Fibroblast of skin of abdomen (primary cell): ENCODE measurements around the gene SLC38A2.
A peak's percentile ranks its signal among the peaks of the same experiment; 100 is the strongest.
"Not testable (repeated sequence)": the region's sequence is repeated elsewhere in the genome, so short reads cannot be mapped to it uniquely, and the experiment has no call there.

Source experiments
- DNase-seq: peaks from one replicate; pipeline ENCODE4 v3.0.0-alpha.2; 2013

The SLC38A2 gene

GRCh38 chr12:46360370-46360769 lies 12.2 kb downstream of the SLC38A2 start:
- DNase-seq, result no peak

GRCh38 chr12:46359667-46360280 lies 12.8 kb downstream of the SLC38A2 start:
- DNase-seq, result no peak

GRCh38 chr12:46358791-46359666 lies 13.5 kb downstream of the SLC38A2 start:
- no peak for DNase-seq

DNA sequence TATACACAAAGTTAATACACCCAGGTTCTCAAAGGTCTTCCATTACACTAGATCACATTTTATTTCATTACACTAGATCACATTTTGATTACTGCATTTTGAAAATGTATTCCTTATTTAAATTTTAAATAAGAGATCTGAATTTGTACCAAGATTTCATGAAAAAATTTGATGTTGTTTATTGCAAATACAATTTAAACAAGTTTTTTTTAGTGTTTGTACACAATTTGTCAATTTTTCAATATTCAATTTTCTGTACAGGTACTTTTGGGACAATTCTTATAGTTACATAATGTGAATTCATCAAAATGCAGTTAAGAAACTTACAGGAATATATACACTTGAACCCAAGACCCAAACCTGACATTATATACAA lies 14.3 kb downstream of the SLC38A2 start:
- no peak for DNase-seq

GRCh38 chr12:46357438-46358324 lies 14.9 kb downstream of the SLC38A2 start:
- DNase-seq, result peak; percentile 77

GRCh38 chr12:46356655-46357437 lies 15.7 kb downstream of the SLC38A2 start:
- no peak for DNase-seq

- no peak for DNase-seq
Measured at GRCh38 chr12:46354802-46355199, 17.8 kb downstream of the SLC38A2 start.

- no peak for DNase-seq
Measured at GRCh38 chr12:46354111-46354801, 18.3 kb downstream of the SLC38A2 start.

DNA sequence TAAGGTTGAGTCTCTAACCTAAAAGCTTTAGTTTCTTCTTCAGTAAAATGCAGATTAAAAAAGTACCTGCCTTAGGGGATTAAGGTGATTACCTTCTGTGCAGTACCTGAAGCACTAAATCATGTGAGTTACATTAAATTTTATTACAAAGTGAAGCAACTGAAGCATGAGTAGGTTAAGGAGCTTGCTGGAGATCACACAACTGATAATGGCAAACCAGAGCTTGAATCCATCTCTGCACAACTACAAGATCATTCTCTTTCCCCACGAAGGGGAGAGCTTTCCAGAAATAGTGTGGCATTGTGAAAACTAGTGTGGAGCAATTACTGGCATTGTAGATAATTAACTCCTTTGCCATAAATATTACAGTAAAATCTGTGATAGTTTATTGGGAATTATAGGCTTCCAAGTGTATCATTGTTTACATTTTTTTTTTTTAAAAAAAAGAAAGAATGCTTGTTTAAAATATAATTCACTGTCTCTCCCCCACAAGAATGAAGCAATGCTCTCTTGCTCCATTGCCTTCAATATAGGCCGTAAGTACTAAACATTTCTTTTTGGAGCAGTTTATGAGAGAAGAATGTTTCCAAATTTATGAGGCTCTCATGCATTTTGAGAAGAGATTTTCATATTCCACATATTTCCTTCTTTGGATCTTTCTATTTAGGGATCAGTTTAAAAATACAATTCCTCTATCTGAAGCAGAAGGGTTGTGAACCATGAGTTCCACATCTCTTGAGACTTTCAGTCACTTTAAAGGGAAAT lies 20.5 kb downstream of the SLC38A2 start:
- no peak for DNase-seq

- no peak for DNase-seq
Measured at GRCh38 chr12:46351138-46351537, 21.4 kb downstream of the SLC38A2 start.

- no peak for DNase-seq
Measured at GRCh38 chr12:46349253-46349652, 23.3 kb downstream of the SLC38A2 start.

DNA sequence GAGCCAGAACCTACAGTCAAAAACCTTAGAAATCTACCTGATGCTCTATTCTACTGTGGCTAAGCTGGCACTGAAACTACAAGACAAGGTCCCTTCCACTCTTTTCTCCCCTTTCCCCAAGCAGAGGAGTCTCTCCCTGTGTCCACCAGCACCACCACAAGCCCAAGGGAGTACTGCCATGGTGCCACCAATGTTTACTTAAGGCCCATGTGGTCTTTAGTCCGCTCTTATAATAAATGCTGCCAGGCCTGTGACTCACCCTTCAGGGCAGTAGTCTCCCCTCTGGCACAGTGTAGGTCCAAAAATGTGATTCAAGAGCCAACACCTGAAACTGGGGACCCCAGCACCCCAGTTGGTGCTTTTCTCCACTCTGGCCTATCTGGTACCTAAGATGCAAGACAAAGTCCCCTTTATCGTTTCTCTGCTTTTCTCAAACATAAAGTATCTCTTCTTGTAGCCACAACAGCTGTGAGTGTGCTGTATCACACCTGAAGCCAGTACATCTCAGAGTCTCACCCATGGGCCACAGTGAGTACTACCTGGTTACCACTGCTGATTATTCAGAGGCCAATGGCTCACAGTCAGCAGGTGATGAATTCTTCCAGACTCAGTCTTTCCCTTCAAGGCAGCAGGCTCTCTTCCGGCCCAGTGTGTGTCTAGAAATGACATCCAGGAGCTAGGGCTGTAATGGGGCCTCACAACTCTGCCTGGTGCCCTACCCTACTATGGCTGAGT lies 29.3 kb downstream of the SLC38A2 start:
- no peak for DNase-seq

DNA sequence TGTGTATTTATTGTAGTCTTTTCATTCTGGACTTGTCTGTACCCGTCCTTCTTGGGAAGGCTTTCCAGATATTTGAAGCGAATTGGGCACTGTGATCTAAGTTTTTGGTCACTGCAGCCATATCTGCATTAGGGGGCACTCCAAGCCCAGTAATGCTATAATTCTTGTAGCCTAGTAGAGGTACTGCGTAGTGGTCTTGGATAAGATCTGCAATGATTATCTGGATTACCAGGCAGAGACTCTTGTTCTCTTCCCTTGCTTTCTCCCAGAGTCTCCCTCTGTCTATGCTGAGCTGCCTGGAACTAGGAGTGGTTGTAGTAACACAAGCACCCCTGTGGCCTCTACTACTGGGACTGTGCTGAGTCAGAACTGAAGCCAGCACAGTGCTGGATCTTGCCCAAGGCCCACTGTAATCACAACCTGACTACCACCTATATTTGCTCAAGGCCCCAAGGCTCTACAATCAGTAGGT lies 30.0 kb downstream of the SLC38A2 start:
- peak; percentile 52 for DNase-seq

- DNase-seq, result no peak
Measured at GRCh38 chr12:46339051-46339450, 33.5 kb downstream of the SLC38A2 start.

GRCh38 chr12:46332260-46332659 lies 40.3 kb downstream of the SLC38A2 start:
- DNase-seq, result peak; percentile 53

DNA sequence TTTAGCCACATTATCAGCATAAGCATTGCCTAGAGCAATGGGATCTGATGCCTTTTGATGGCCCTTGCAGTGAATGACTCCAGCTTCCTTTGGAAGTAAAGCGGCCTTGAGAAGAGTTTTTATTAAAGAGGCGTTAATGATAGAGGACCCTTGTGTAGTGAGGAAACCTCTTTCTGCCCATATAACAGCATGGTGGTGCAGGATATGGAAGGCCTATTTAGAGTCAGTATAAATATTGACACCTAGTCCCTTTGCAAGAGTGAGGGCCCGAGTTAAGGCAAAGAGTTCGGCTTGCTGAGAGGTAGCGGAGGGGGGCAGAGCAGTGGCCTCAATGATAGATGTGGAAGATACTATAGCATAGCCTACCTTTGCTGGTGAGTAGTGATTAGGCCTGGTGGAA lies 47.5 kb downstream of the SLC38A2 start:
- not testable (repeated sequence) for DNase-seq

GRCh38 chr12:46320731-46321130 lies 51.8 kb downstream of the SLC38A2 start:
- DNase-seq, result no peak

DNA sequence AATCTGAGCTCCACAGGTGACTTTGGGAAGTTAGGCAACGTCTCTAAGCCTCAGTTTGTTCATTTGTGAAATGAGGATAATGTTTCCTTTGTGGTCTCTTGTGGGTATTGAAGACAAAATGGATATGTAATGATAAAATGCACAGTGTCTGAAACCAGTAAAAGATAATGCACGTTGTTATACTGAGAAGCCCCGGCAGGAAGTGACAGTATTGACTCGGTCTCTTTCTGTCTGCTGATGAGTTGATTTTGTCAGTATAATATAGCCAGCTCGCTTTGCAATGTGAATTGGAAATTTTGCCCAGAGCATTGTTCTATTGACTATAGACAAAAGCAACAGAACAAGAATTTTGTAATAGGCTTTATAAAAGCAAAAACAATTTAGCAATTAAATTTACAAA lies 54.5 kb downstream of the SLC38A2 start:
- DNase-seq, result no peak
